WTC11 (cell line): ENCODE measurements around the gene AFF3. TPM values are rescaled to one million over a fixed set of nuclear protein-coding genes. Genes with fewer than 3 reads are reported as not detected.
A peak's percentile ranks its signal among the peaks of the same experiment; 100 is the strongest.

ENCODE experiments used
- ATAC-seq: fragments of 200-7000 bp; cut with Tn5 transposase; 2 replicates; pipeline ENCODE4 v1.10.0; 2021; ENCODE audit warnings: mild to moderate bottlenecking, moderate library complexity
- CTCF ChIA-PET: fragments of 300-600 bp; sonication (Branson Sonifier 250); formaldehyde crosslinking; loops from one replicate; lab custom pipeline; 2021; ENCODE audit warnings: antibody characterized with exemption; lab: Charles Lee
- POLR2A ChIA-PET: fragments of 350-600 bp; sonication (Branson Sonifier 250); formaldehyde crosslinking; loops from one replicate; lab custom pipeline; 2021; ENCODE audit warnings: antibody characterized with exemption; lab: Charles Lee
- DNase-seq: peaks from one replicate; pipeline ENCODE4 v3.0.0; 2021; ENCODE audit warnings: low spot score
- H3K27ac Mint-ChIP-seq: 2 replicates; pipeline ENCODE4 v1.8.0; 2021; ENCODE audit warnings: mixed read lengths
- H3K27me3 Mint-ChIP-seq: 2 replicates; pipeline ENCODE4 v1.8.0; 2021; ENCODE audit warnings: low read depth, mild to moderate bottlenecking, moderate library complexity, mixed read lengths
- H3K36me3 Mint-ChIP-seq: 2 replicates; pipeline ENCODE4 v1.8.0; 2021; ENCODE audit warnings: mixed read lengths
- H3K4me1 Mint-ChIP-seq: 2 replicates; pipeline ENCODE4 v1.8.0; 2022; ENCODE audit warnings: mixed read lengths
- H3K4me3 Mint-ChIP-seq: 2 replicates; pipeline ENCODE4 v1.8.0; 2021; ENCODE audit warnings: mild to moderate bottlenecking, moderate library complexity, mixed read lengths
- H3K9me3 Mint-ChIP-seq: 2 replicates; pipeline ENCODE4 v1.8.0; 2021; ENCODE audit warnings: mixed read lengths
- ATF2 ChIP-seq: sonication (generic); formaldehyde crosslinking; IDR thresholded peaks from 2 replicates; pipeline ENCODE4 v1.8.1; 2022; ENCODE audit warnings: low read depth, missing genetic modification reagents, borderline replicate concordance
- CREB1 ChIP-seq: sonication (generic); formaldehyde crosslinking; IDR thresholded peaks from 2 replicates; pipeline ENCODE4 v1.8.0; 2023; ENCODE audit warnings: mild to moderate bottlenecking, missing genetic modification reagents
- E2F1 ChIP-seq: sonication (generic); formaldehyde crosslinking; IDR thresholded peaks from 2 replicates; pipeline ENCODE4 v1.8.0; 2022; ENCODE audit warnings: mild to moderate bottlenecking, missing genetic modification reagents
- E2F5 ChIP-seq: sonication (generic); formaldehyde crosslinking; IDR thresholded peaks from 2 replicates; pipeline ENCODE4 v1.8.1; 2022; ENCODE audit warnings: mild to moderate bottlenecking, moderate library complexity, missing genetic modification reagents
- ELF4 ChIP-seq: sonication (generic); formaldehyde crosslinking; IDR thresholded peaks from 2 replicates; pipeline ENCODE4 v1.8.1; 2022; ENCODE audit warnings: low read depth, mild to moderate bottlenecking, moderate library complexity, missing genetic modification reagents
- ETV6 ChIP-seq: sonication (generic); formaldehyde crosslinking; IDR thresholded peaks from 2 replicates; pipeline ENCODE4 v1.8.1; 2022; ENCODE audit warnings: mild to moderate bottlenecking, missing genetic modification reagents
- IRF2 ChIP-seq: sonication (generic); formaldehyde crosslinking; IDR thresholded peaks from 2 replicates; pipeline ENCODE4 v1.8.0; 2022; ENCODE audit warnings: low read depth, missing genetic modification reagents, borderline replicate concordance
- MYBL2 ChIP-seq: sonication (generic); formaldehyde crosslinking; IDR thresholded peaks from 2 replicates; pipeline ENCODE4 v1.8.1; 2023; ENCODE audit warnings: mild to moderate bottlenecking, moderate library complexity, missing genetic modification reagents
- NR1H2 ChIP-seq: sonication (generic); formaldehyde crosslinking; IDR thresholded peaks from 2 replicates; pipeline ENCODE4 v1.9.0; 2021; ENCODE audit warnings: mild to moderate bottlenecking, moderate library complexity, missing genetic modification reagents
- NR2C2 ChIP-seq: sonication (generic); formaldehyde crosslinking; IDR thresholded peaks from 2 replicates; pipeline ENCODE4 v1.8.0; 2022; ENCODE audit warnings: mild to moderate bottlenecking, missing genetic modification reagents
- SMAD4 ChIP-seq: sonication (generic); formaldehyde crosslinking; IDR thresholded peaks from 2 replicates; pipeline ENCODE4 v1.8.0; 2022; ENCODE audit warnings: mild to moderate bottlenecking, missing genetic modification reagents
- SOX15 ChIP-seq: fragments of 250-450 bp; sonication (Bioruptor Pico); IDR thresholded peaks from 2 replicates; pipeline ENCODE4 v1.9.0; 2021; ENCODE audit warnings: mild to moderate bottlenecking
- TP53 ChIP-seq: sonication (generic); formaldehyde crosslinking; IDR thresholded peaks from 2 replicates; pipeline ENCODE4 v1.8.1; 2023; ENCODE audit warnings: mild to moderate bottlenecking, missing genetic modification reagents
- total RNA-seq: library from RNA; stranded (reverse); gene quantifications from 3 replicates; pipeline ENCODE4 v1.2.3, GENCODE V29; 2021
- TF ChIP-seq, protein P1 (sequence below): fragments of 250-450 bp; sonication (Bioruptor Pico); IDR thresholded peaks from 2 replicates; pipeline ENCODE4 v1.9.0; 2021; ENCODE audit warnings: mild to moderate bottlenecking, borderline replicate concordance
- TF ChIP-seq, protein P2 (sequence below): sonication (generic); formaldehyde crosslinking; IDR thresholded peaks from 2 replicates; pipeline ENCODE4 v1.8.0; 2022; ENCODE audit warnings: mild to moderate bottlenecking, missing genetic modification reagents
- TF ChIP-seq, protein P3 (sequence below): sonication (generic); formaldehyde crosslinking; IDR thresholded peaks from 2 replicates; pipeline ENCODE4 v1.8.1; 2022; ENCODE audit warnings: mild to moderate bottlenecking, missing genetic modification reagents, moderate library complexity, borderline replicate concordance
- TF ChIP-seq, protein P4 (sequence below): sonication (generic); formaldehyde crosslinking; IDR thresholded peaks from 2 replicates; pipeline ENCODE4 v1.8.0; 2022; ENCODE audit warnings: mild to moderate bottlenecking, missing genetic modification reagents

The AFF3 gene
- total RNA-seq, 1 experiment from 2014 or later = 1.2 TPM

GRCh38 chr2:99572373-99573164 is 569.8 kb downstream of the AFF3 start:
- DNase-seq (no peak), ATAC-seq (peak; percentile 67)
- Mint-ChIP-seq H3K4me1 (peaks cover 23% of the 10 kb centered on the region), H3K27ac (no peak overlapping the region), H3K4me3 (0 out of 2 replicates have a peak overlapping the region, but pooled peaks have one; percentile 7), H3K36me3 (no peaks in the 10 kb centered on the region), H3K9me3 (no peaks in the 10 kb centered on the region), H3K27me3 (no peaks in the 10 kb centered on the region; the same call in 1 of the 2 replicates)
- TF ChIP-seq TP53 (CRISPR knock-in tag) = no peak
- no peak for TF ChIP-seq ATF2
- TF ChIP-seq, protein P1, sequence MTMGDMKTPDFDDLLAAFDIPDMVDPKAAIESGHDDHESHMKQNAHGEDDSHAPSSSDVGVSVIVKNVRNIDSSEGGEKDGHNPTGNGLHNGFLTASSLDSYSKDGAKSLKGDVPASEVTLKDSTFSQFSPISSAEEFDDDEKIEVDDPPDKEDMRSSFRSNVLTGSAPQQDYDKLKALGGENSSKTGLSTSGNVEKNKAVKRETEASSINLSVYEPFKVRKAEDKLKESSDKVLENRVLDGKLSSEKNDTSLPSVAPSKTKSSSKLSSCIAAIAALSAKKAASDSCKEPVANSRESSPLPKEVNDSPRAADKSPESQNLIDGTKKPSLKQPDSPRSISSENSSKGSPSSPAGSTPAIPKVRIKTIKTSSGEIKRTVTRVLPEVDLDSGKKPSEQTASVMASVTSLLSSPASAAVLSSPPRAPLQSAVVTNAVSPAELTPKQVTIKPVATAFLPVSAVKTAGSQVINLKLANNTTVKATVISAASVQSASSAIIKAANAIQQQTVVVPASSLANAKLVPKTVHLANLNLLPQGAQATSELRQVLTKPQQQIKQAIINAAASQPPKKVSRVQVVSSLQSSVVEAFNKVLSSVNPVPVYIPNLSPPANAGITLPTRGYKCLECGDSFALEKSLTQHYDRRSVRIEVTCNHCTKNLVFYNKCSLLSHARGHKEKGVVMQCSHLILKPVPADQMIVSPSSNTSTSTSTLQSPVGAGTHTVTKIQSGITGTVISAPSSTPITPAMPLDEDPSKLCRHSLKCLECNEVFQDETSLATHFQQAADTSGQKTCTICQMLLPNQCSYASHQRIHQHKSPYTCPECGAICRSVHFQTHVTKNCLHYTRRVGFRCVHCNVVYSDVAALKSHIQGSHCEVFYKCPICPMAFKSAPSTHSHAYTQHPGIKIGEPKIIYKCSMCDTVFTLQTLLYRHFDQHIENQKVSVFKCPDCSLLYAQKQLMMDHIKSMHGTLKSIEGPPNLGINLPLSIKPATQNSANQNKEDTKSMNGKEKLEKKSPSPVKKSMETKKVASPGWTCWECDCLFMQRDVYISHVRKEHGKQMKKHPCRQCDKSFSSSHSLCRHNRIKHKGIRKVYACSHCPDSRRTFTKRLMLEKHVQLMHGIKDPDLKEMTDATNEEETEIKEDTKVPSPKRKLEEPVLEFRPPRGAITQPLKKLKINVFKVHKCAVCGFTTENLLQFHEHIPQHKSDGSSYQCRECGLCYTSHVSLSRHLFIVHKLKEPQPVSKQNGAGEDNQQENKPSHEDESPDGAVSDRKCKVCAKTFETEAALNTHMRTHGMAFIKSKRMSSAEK (CRISPR knock-in tag) = no peak
- TF ChIP-seq SMAD4 = no peak
- TF ChIP-seq NR1H2 (CRISPR knock-in tag) = no peak
- ChIA-PET CTCF (interaction anchor here (1.1 to 2.8 kb wide), 5 partner anchors 13 to 690 kb away, joined by 3 to 12 read pairs (median 11); no protein-coding TSS in a partner anchor), POLR2A (no interaction called here)

- Mint-ChIP-seq H3K9me3 (no peaks in the 10 kb centered on the region), H3K27me3 (no peaks in the 10 kb centered on the region), H3K27ac (no peak overlapping the region), H3K4me3 (no peak overlapping the region), H3K36me3 (no peaks in the 10 kb centered on the region), H3K4me1 (peaks cover 23% of the 10 kb centered on the region)
- ATAC-seq (no peak), DNase-seq (no peak)
- CTCF ChIA-PET = interaction anchor here (0.6 to 2.8 kb wide), 8 partner anchors 13 to 937 kb away, joined by 3 to 12 read pairs (median 4); no protein-coding TSS in a partner anchor
- POLR2A ChIA-PET = no interaction called here
- TF ChIP-seq IRF2 (no peak), E2F5 (CRISPR knock-in tag) (no peak), ETV6 (CRISPR knock-in tag) (no peak), NR2C2 (CRISPR knock-in tag) (no peak), CREB1 (CRISPR knock-in tag) (no peak), E2F1 (CRISPR knock-in tag) (no peak), MYBL2 (CRISPR knock-in tag) (no peak), SOX15 (no peak), ELF4 (CRISPR knock-in tag) (no peak)
- TF ChIP-seq, protein P2, sequence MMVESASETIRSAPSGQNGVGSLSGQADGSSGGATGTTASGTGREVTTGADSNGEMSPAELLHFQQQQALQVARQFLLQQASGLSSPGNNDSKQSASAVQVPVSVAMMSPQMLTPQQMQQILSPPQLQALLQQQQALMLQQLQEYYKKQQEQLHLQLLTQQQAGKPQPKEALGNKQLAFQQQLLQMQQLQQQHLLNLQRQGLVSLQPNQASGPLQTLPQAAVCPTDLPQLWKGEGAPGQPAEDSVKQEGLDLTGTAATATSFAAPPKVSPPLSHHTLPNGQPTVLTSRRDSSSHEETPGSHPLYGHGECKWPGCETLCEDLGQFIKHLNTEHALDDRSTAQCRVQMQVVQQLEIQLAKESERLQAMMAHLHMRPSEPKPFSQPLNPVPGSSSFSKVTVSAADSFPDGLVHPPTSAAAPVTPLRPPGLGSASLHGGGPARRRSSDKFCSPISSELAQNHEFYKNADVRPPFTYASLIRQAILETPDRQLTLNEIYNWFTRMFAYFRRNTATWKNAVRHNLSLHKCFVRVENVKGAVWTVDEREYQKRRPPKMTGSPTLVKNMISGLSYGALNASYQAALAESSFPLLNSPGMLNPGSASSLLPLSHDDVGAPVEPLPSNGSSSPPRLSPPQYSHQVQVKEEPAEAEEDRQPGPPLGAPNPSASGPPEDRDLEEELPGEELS (CRISPR knock-in tag) = no peak
- TF ChIP-seq, protein P3, sequence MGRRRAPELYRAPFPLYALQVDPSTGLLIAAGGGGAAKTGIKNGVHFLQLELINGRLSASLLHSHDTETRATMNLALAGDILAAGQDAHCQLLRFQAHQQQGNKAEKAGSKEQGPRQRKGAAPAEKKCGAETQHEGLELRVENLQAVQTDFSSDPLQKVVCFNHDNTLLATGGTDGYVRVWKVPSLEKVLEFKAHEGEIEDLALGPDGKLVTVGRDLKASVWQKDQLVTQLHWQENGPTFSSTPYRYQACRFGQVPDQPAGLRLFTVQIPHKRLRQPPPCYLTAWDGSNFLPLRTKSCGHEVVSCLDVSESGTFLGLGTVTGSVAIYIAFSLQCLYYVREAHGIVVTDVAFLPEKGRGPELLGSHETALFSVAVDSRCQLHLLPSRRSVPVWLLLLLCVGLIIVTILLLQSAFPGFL (CRISPR knock-in tag) = no peak
- TF ChIP-seq, protein P4, sequence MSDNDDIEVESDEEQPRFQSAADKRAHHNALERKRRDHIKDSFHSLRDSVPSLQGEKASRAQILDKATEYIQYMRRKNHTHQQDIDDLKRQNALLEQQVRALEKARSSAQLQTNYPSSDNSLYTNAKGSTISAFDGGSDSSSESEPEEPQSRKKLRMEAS (CRISPR knock-in tag) = no peak
These were observed 570.4 kb downstream of the AFF3 start for GRCh38 chr2:99571954-99572353.
